Measurements from ENCODE around the gene SPO11.

Gene SPO11

DNA sequence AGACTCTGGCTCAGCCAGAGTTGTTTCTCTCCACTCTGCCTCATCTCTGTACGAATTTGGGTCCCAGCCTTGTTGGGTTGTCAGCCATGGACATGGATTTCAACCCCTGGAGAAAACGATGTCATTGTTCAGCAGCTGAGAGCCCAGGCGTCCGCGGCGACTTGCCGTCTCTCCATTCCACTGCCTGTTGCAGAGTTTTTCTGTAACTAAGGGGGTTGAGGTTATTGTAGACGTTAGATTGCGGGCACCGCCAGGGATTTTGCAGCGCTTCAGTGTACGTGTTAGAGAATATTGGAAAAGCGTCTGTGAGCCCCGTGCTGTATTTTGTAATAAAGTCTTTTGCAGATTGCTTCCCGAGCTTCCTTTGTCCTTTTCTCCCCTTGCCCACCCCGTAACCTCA, 48.5 kb downstream of the SPO11 start:
- DNase-seq, result no peak

GRCh38 chr20:57378646-57379262, 49.2 kb downstream of the SPO11 start:
- no peak for DNase-seq

DNA sequence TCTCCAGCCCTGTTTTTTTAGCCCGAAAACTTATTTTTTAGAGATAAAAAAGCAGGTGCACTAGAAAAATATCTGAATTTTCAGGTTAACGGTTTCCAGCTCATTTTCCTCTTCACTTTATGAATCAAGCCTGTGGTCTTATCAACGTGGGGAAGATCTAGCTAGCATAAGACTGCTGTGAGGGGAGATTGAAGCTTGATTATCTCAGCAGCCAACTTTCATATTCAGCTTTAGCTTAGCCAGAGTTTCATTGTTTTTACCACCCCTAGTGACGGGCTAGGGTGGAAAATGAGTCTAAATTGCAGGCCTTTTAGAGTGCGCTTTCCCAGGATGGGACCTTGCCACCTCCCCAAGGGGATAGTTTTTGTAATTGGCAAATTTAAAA, 49.7 kb downstream of the SPO11 start:
- DNase-seq, result no peak

- no peak for DNase-seq
These were observed 50.6 kb downstream of the SPO11 start for GRCh38 chr20:57380081-57380750.

- DNase-seq, result peak; percentile 74
These were observed 52.2 kb downstream of the SPO11 start for GRCh38 chr20:57381596-57382503.

- DNase-seq, result no peak
These were observed 52.9 kb downstream of the SPO11 start for GRCh38 chr20:57382516-57382915.

GRCh38 chr20:57383447-57384347, 54.1 kb downstream of the SPO11 start:
- no peak for DNase-seq

GRCh38 chr20:57384486-57384885, 54.9 kb downstream of the SPO11 start:
- no peak for DNase-seq

- no peak for DNase-seq
These were observed 55.6 kb downstream of the SPO11 start for GRCh38 chr20:57384953-57385761.

DNA sequence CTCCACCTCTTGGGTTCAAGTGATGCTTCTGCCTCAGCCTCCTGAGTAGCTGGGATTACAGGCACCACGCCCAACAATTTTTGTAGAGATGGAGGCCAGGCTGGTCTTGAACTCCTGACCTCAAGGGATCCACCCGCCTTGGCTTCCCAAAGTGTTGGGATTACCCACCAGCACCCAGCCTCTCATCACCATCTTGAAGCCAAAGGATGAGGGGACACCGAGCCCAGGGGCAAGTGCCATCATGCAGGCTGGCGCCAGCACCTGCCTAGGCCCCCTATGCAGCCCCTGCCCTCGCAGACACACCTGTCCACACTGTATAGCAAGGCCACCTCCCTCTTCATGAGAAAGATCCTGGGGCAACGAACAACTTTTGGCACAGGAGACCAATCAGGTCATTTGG, 56.3 kb downstream of the SPO11 start:
- DNase-seq, result no peak

DNA sequence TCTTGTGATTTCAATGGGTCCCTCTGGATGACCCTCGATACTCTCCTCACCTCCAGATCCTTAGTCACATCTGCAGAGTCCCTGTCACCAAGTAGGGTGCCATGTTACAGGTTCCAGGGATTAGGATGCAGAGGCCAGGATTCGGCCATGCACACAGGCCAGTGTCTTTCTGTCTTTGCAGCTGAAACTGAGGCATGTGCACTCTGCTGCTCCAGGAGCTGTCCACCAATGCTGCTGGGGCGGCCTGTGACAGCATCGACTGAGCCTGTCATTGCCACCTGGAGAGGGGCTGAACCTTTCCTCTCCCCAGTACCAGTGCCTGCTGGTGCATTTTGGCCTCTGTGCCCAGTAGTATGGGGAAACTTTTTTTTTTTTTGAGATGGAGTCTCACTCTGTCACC, 57.2 kb downstream of the SPO11 start:
- DNase-seq, result no peak

GRCh38 chr20:57387463-57387862, 57.9 kb downstream of the SPO11 start:
- no peak for DNase-seq

DNA sequence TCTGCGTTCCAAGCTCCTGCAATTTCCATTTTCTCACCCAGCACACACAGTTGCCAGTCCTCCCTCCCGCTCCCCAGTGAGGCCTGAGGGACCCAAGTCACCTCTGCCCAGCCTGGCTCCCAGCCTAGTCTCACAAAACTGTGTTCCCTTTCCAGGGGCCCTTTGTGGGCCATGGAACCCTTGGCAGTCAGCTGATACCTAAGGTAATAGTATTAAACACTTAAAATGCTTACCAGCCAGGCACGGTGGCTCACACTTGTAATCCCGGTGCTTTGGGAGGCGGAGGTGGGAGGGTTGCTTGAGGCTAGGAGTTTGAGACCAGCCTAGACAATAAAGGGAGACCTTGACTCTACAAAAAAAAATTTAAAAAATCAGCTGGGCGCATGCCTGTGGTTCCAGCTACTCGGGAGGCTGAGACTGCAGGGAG, 58.4 kb downstream of the SPO11 start:
- DNase-seq, result no peak

DNA sequence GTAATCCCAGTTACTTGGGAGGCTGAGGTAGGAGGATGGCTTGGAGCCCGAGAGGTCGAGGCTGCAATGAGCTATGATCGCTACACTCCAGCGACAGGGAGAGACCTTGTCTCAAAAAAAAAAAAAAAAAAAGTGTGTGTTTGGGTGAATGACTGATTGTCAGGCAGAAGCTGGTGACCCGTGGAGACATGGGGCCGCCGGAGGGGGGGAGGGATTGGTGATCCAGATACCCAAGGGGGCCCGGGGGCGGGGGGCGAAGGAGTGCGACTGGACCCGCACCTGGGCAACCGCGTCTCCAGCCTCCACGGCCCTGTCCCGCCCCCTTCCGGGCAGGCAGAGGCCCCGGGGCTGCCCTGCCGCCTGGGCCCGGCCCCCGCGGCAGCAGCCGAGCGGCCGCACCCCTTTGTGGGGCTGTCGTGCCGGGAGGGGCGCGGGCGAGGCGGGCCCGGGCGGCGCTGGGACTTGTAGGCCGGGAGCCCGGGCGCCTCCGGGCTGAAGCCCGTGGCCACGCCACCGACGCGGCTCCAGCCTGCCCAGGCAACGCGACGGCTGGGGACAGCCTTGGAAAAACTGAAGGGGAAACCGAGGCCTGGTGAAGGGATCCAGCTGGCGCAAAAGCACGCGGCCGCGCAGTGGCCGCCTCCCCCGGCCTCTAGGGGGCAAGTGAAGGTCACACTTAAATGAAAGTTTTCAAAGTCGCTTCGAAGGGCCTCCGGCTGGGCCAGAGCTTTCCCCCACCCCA, 59.5 kb downstream of the SPO11 start:
- peak; percentile 55 for DNase-seq

- DNase-seq, result peak; percentile 48
These were observed 60.3 kb downstream of the SPO11 start for GRCh38 chr20:57389695-57390603.

DNA sequence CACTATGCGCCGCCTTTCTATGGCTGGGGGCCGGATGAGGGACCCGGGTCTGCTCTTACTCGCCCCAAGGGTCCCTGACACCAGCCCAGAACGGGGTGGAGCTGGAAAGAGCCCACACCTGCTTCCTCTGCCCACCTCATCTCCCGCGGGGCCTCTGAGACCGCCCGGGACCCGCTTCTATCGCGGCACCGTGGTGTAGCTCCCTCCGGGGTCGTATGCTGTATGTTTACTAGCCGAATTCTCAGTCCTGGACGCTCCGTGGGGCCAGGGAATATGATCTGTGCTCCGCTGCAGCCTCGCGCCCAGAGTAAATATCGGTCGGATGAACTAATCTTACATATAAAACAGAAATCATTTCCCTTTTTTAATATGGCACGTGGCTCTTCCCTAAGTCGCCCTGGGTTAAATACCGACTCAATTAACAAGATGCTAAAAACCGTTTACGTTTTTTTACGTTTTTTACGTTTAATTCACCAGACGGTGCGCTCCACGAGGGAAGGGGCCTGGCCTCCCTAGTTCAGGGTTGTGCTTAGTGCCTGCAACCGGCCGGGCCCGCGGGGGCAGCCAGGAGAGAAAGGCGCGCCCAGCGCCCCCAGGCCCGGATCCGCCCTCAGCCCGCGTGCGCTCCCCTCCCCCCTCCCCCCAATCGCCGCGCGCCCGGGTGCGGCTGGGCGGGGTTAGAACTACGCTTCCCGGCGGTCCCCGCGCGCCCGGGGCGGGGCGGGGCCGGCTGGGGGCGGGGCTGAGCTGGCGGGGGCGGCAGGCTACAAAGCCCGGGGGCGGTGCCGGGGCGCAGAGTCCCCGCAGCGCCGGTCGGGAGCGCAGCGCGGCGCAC, 61.2 kb downstream of the SPO11 start, which contains the start of gene RBM38:
Gene RBM38, plus strand, starts transcription at position 793 of the 835 bp plus-strand sequence. CDS start 186 bp downstream, outside the sequence.
- DNase-seq, result peak; percentile 64

DNA sequence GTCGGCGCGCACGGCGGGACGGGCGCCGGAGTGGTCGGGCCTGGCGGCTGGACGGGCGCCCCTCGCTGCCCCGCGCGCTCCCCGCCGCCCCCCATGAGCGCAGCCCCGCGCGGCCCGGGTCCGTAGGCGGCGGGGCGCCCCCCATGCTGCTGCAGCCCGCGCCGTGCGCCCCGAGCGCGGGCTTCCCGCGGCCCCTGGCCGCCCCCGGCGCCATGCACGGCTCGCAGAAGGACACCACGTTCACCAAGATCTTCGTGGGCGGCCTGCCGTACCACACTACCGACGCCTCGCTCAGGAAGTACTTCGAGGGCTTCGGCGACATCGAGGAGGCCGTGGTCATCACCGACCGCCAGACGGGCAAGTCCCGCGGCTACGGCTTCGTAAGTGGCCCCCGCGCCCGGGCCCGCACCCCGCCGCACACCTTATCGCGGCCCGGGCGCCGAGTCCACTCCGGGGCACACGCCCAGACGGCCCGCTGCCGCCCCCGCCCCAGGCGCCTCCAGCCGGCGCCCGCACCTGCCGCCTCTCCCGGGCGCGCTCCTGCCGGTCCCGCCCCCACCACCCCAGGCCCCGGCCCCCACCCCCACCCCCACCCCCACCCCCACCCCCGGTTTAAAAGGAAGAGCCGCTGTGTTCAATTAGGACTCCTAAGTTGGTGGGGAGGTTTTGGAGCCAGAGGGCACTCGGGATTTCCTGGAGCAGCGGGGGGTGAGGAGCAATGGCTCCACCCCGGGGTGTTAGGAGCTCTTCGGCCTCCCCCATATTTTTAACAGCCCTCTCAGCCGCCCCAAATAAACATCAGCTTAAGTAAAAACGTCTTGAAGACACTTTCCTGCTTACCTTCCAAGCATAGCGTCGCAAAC, 62.1 kb downstream of the SPO11 start:
- peak; percentile 16 for DNase-seq

All from activated effector memory CD4-positive, alpha-beta T cell treated with Interleukin-2 at 50 U/mL for 16 hours (primary cell).